ENCODE results near the gene SPACA9. TPM values are rescaled to one million over a fixed set of nuclear protein-coding genes. Genes with fewer than 3 reads are reported as not detected.

Gene SPACA9
- total RNA-seq, 1 experiment from 2014 or later = 1.3 TPM

DNA sequence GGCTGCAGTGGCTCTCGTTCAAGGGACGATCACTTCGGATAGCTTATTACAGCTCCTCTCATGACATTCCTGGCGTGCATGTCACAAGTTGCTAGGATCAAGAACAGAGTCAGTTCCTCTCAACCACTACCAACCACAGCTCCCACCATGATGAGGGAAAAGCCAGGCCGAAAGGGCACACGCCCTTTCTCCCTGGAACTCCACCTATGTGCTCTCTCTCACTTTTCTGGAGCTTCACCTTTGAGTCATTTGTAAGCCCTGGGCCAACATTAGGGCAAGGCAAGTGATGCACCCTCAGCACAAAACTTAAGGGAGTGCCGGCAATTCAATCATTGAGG is 1.6 kb downstream of the SPACA9 start:
- Histone ChIP-seq H2AK5ac (ENCODE audit: insufficient read length, low read length) (no peak overlapping the region), H2AFZ (ENCODE audit: low read length) (no peak overlapping the region), H4K8ac (replicated peaks; ENCODE audit: insufficient read length, low read depth, low read length) (no peak overlapping the region), H4K5ac (ENCODE audit: insufficient read length, low read depth, low read length) (no peak overlapping the region), H3K27me3 (ENCODE audit: insufficient read depth, low read length) (no peaks in the 10 kb centered on the region), H3K4me2 (ENCODE audit: insufficient read depth, insufficient read length, low read length) (no peak overlapping the region), H3K18ac (ENCODE audit: insufficient read length, low read depth, low read length) (no peak overlapping the region), H3K9ac (ENCODE audit: extremely low read depth, insufficient read length, low read length) (no peak overlapping the region), H4K20me1 (ENCODE audit: control insufficient read depth, insufficient read depth, insufficient read length) (no peaks in the 10 kb centered on the region), H3K56ac (ENCODE audit: insufficient read length, low read depth, low read length) (no peak overlapping the region), H3K4me1 (ENCODE audit: insufficient read depth, low read length) (no peaks in the 10 kb centered on the region), H2BK5ac (ENCODE audit: insufficient read length, low read length) (no peak overlapping the region), H3T11ph (ENCODE audit: low read length) (no peak overlapping the region), H3K79me1 (ENCODE audit: insufficient read depth, low read depth, low read length, poor library complexity, severe bottlenecking) (no peaks in the 10 kb centered on the region), H3K27ac (ENCODE audit: insufficient read length, low read depth, low read length) (no peak overlapping the region), H4K91ac (ENCODE audit: insufficient read length, low read depth, low read length) (no peak overlapping the region), H3K79me2 (ENCODE audit: insufficient read depth, low read length) (no peaks in the 10 kb centered on the region), H2BK15ac (ENCODE audit: low read depth, low read length) (no peak overlapping the region), H2BK20ac (ENCODE audit: low read depth, low read length, poor library complexity, severe bottlenecking) (no peak overlapping the region), H2BK12ac (ENCODE audit: insufficient read length, low read depth, low read length) (no peak overlapping the region), H3K4ac (ENCODE audit: low read depth, low read length) (no peak overlapping the region), H3K23me2 (ENCODE audit: insufficient read length, low read depth, low read length, poor library complexity, severe bottlenecking) (peaks cover 4% of the 10 kb centered on the region), H3K9me3 (ENCODE audit: control insufficient read depth, low read depth, low read length) (no peaks in the 10 kb centered on the region), H2BK120ac (ENCODE audit: low read depth, low read length, poor library complexity, severe bottlenecking) (no peak overlapping the region), H3K23ac (ENCODE audit: insufficient read length, low read depth, low read length) (no peak overlapping the region), H3K14ac (ENCODE audit: insufficient read depth, low read length) (no peak overlapping the region)
- peak overlapping the region in 1 of 3 experiments; percentile 35; a peak in 2 of 7 replicates for H3K27ac Mint-ChIP-seq
- H3K27me3 Mint-ChIP-seq (ENCODE audit: low read depth) = peaks cover 43% of the 10 kb centered on the region
- H3K4me1 Mint-ChIP-seq = 0 out of 4 replicates have a peak, but pooled peaks cover 0 to 3% of the 10 kb centered on the region in 2 experiments
- TF ChIP-seq, protein P1, sequence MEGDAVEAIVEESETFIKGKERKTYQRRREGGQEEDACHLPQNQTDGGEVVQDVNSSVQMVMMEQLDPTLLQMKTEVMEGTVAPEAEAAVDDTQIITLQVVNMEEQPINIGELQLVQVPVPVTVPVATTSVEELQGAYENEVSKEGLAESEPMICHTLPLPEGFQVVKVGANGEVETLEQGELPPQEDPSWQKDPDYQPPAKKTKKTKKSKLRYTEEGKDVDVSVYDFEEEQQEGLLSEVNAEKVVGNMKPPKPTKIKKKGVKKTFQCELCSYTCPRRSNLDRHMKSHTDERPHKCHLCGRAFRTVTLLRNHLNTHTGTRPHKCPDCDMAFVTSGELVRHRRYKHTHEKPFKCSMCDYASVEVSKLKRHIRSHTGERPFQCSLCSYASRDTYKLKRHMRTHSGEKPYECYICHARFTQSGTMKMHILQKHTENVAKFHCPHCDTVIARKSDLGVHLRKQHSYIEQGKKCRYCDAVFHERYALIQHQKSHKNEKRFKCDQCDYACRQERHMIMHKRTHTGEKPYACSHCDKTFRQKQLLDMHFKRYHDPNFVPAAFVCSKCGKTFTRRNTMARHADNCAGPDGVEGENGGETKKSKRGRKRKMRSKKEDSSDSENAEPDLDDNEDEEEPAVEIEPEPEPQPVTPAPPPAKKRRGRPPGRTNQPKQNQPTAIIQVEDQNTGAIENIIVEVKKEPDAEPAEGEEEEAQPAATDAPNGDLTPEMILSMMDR (conservative IDR thresholded peaks at IDR 0.05) = no peak
- no peak for DNase-seq
- H3K36me3 Mint-ChIP-seq (ENCODE audit: insufficient read depth in 1 of 3, low read depth in 3 of 3) = no peaks in the 10 kb centered on the region; a peak in 1 of 7 replicates
- no peaks in the 10 kb centered on the region for H3K9me3 Mint-ChIP-seq
- no CpG with 5 or more reads among the region's 7 CpGs for WGBS (ENCODE audit: extremely low coverage, insufficient read length, low lambda C conversion rate)
- H3K4me3 Mint-ChIP-seq = peak overlapping the region in 1 of 2 experiments; percentile 64; a peak in 1 of 5 replicates

All from H9 (cell line).